ENCODE measurements around the gene MED10. TPM values are rescaled to one million over a fixed set of nuclear protein-coding genes. Genes with fewer than 3 reads are reported as not detected.

MED10 gene
- total and polyA plus RNA-seq, 2 of the 4 experiments (the other 2 are of a cell fraction) = 9.1 to 60.0 TPM

DNA sequence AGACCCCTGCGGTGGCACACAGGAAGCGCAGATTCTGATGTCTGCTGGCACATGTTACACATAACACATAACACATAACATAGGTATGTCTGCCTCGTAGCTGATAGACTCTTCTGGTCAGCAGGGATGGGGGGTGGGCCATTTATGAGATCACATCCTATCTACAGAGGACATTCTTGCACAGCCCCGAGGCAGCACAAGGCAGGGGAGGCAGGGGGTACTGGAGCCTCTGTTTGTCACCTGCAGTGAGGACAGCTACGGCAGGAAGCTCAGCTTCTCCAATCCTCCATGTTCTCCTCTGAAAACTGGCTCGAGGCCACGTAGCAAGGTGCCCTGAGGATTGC is 16.7 kb upstream of the MED10 start:
- no peak overlapping the region for H3K56ac ChIP-seq (ENCODE audit: extremely low read depth, insufficient read depth, low read length)
- ATAC-seq (ENCODE audit: low read depth) = no peak
- WGBS, 2 experiments (ENCODE audit: extremely low coverage in 2 of 2, insufficient read length in 1 of 2) = no CpG with 5 or more reads among the region's 7 CpGs
- H4K91ac ChIP-seq (ENCODE audit: insufficient read depth, low read depth, low read length) = no peak overlapping the region
- no peak overlapping the region for H2AK5ac ChIP-seq (ENCODE audit: low read depth, low read length)
- no peak overlapping the region for H2BK120ac ChIP-seq (ENCODE audit: low read depth, low read length)
- no peak overlapping the region for H2AK9ac ChIP-seq (replicated peaks; ENCODE audit: low read depth, low read length, poor library complexity)
- H4K20me1 ChIP-seq (ENCODE audit: insufficient read depth, low read length) = no peaks in the 10 kb centered on the region
- no peaks in the 10 kb centered on the region for H3K79me1 ChIP-seq (ENCODE audit: low read depth in 1 of 2, low read length in 2 of 2)
- H3K14ac ChIP-seq (replicated peaks; ENCODE audit: low read depth, low read length) = no peak overlapping the region
- intact Hi-C loops (cut with micrococcal nuclease) (no loop called here), in situ Hi-C loops (cut with MboI; ENCODE audit: low sequenced_read_pairs) (no loop called here), dilution Hi-C loops (cut with HindIII; ENCODE audit: low sequenced_read_pairs, unreplicated experiment) (no loop called here)
- H3K4me2 ChIP-seq (ENCODE audit: low read depth, low read length) = no peak overlapping the region
- TF ChIP-seq MAZ (IDR thresholded peaks at IDR 0.05; ENCODE audit: borderline replicate concordance, low read depth, low read length) (no peak), NFE2L2 (IDR thresholded peaks at IDR 0.05; ENCODE audit: low read depth, low read length) (no peak), MAFK (IDR thresholded peaks at IDR 0.05; ENCODE audit: low read depth, low read length) (no peak), RCOR1 (IDR thresholded peaks at IDR 0.05; ENCODE audit: insufficient replicate concordance, low read length) (no peak), RAD21 (IDR thresholded peaks at IDR 0.05; ENCODE audit: low read length) (no peak), FOS (IDR thresholded peaks at IDR 0.05; ENCODE audit: low read depth, low read length) (no peak), POLR2A (IDR thresholded peaks at IDR 0.05; ENCODE audit: low read depth, low read length) (no peak), CHD1 (IDR thresholded peaks at IDR 0.05; ENCODE audit: low read depth, low read length) (no peak), SMC3 (IDR thresholded peaks at IDR 0.05; ENCODE audit: low read depth, low read length) (no peak), BHLHE40 (IDR thresholded peaks at IDR 0.05; ENCODE audit: low read depth, low read length) (no peak), RFX5 (IDR thresholded peaks at IDR 0.05; ENCODE audit: low read depth, low read length) (no peak), MXI1 (IDR thresholded peaks at IDR 0.05; ENCODE audit: borderline replicate concordance, low read depth, low read length) (no peak), CEBPB (IDR thresholded peaks at IDR 0.05; ENCODE audit: low read depth, low read length) (no peak)
- TF ChIP-seq, protein P1, sequence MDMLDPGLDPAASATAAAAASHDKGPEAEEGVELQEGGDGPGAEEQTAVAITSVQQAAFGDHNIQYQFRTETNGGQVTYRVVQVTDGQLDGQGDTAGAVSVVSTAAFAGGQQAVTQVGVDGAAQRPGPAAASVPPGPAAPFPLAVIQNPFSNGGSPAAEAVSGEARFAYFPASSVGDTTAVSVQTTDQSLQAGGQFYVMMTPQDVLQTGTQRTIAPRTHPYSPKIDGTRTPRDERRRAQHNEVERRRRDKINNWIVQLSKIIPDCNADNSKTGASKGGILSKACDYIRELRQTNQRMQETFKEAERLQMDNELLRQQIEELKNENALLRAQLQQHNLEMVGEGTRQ (IDR thresholded peaks at IDR 0.05; ENCODE audit: low read depth, low read length) = no peak
- TF ChIP-seq, protein P2, sequence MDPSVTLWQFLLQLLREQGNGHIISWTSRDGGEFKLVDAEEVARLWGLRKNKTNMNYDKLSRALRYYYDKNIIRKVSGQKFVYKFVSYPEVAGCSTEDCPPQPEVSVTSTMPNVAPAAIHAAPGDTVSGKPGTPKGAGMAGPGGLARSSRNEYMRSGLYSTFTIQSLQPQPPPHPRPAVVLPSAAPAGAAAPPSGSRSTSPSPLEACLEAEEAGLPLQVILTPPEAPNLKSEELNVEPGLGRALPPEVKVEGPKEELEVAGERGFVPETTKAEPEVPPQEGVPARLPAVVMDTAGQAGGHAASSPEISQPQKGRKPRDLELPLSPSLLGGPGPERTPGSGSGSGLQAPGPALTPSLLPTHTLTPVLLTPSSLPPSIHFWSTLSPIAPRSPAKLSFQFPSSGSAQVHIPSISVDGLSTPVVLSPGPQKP (IDR thresholded peaks at IDR 0.05; ENCODE audit: borderline replicate concordance, low read depth, low read length) = no peak
- TF ChIP-seq, protein P3, sequence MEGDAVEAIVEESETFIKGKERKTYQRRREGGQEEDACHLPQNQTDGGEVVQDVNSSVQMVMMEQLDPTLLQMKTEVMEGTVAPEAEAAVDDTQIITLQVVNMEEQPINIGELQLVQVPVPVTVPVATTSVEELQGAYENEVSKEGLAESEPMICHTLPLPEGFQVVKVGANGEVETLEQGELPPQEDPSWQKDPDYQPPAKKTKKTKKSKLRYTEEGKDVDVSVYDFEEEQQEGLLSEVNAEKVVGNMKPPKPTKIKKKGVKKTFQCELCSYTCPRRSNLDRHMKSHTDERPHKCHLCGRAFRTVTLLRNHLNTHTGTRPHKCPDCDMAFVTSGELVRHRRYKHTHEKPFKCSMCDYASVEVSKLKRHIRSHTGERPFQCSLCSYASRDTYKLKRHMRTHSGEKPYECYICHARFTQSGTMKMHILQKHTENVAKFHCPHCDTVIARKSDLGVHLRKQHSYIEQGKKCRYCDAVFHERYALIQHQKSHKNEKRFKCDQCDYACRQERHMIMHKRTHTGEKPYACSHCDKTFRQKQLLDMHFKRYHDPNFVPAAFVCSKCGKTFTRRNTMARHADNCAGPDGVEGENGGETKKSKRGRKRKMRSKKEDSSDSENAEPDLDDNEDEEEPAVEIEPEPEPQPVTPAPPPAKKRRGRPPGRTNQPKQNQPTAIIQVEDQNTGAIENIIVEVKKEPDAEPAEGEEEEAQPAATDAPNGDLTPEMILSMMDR (conservative IDR thresholded peaks at IDR 0.05; ENCODE audit: low read depth, low read length) = no peak
- no peak overlapping the region for H3K23ac ChIP-seq (ENCODE audit: low read depth, low read length)
- no peak overlapping the region for H2AFZ ChIP-seq (replicated peaks; ENCODE audit: low read length, poor library complexity)
- no peak overlapping the region for H2BK5ac ChIP-seq (ENCODE audit: low read depth, low read length, poor library complexity, severe bottlenecking)
- H3K27ac ChIP-seq (ENCODE audit: insufficient read depth, low read length) = no peak overlapping the region
- no peak overlapping the region for H2BK15ac ChIP-seq (ENCODE audit: low read depth, low read length)
- no peaks in the 10 kb centered on the region for H3K9me3 ChIP-seq (ENCODE audit: control insufficient read depth, insufficient read depth, low read length)
- ChIA-PET CTCF (no interaction called here), POLR2A (ENCODE audit: unreplicated experiment) (no interaction called here)
- no peaks in the 10 kb centered on the region for H3K4me1 ChIP-seq (ENCODE audit: control insufficient read depth, insufficient read depth, low read length)
- H3K4ac ChIP-seq (ENCODE audit: low read depth, low read length) = no peak overlapping the region
- DNase-seq = no peak
- no TSS peak for BruUV-seq (replicated peaks)
- peaks cover 4% of the 10 kb centered on the region for H3K27me3 ChIP-seq (ENCODE audit: control insufficient read depth, insufficient read depth, low read length)
- no peak overlapping the region for H3K9ac ChIP-seq (ENCODE audit: low read depth, low read length)
- H4K5ac ChIP-seq (ENCODE audit: low read depth, low read length) = no peak overlapping the region
- no peak overlapping the region for H4K8ac ChIP-seq (ENCODE audit: low read depth in 2 of 2, low read length in 2 of 2)
- no peaks in the 10 kb centered on the region for H3K36me3 ChIP-seq (ENCODE audit: control insufficient read depth, insufficient read depth, low read length)
- no peak overlapping the region for H3K18ac ChIP-seq (ENCODE audit: low read depth, low read length)
- H3K9me1 ChIP-seq (ENCODE audit: insufficient read depth, low read length) = no peaks in the 10 kb centered on the region
- H2BK20ac ChIP-seq (ENCODE audit: low read depth, low read length) = no peak overlapping the region
- no peak overlapping the region for H3K4me3 ChIP-seq (ENCODE audit: insufficient read depth, low read depth, low read length)

All from IMR-90 (cell line).